Prostate gland (tissue), 2 donors: ENCODE data around the gene MARF1.

Experiments
- CTCF ChIP-seq, 4 experiments: fragments of 200-600 bp in 2 of 4; fragments of 450-650 bp in 2 of 4; sonication (generic) in 2 of 4; IDR thresholded peaks; 1 replicate in 3 of 4; 2 replicates in 1 of 4; pipeline ENCODE4 v1.5.1; 2016 to 2019; ENCODE audit warnings: antibody characterized with exemption in 4 of 4, mild to moderate bottlenecking in 2 of 4, moderate library complexity in 2 of 4
- POLR2A ChIP-seq: fragments of 450-650 bp; IDR thresholded peaks from one replicate; pipeline ENCODE4 v1.6.1; 2016; ENCODE audit warnings: antibody characterized with exemption, mild to moderate bottlenecking

- TF ChIP-seq CTCF (IDR thresholded peaks at IDR 0.05) = no peak
- TF ChIP-seq POLR2A = no peak
Observed at GRCh38 chr16:15644267-15644961, 1.5 kb upstream of the MARF1 start.
